ENCODE data around the gene ATL2.
"Not testable (repeated sequence)": the region's sequence is repeated elsewhere in the genome, so short reads cannot be mapped to it uniquely, and the experiment has no call there.

ATL2 gene

DNA sequence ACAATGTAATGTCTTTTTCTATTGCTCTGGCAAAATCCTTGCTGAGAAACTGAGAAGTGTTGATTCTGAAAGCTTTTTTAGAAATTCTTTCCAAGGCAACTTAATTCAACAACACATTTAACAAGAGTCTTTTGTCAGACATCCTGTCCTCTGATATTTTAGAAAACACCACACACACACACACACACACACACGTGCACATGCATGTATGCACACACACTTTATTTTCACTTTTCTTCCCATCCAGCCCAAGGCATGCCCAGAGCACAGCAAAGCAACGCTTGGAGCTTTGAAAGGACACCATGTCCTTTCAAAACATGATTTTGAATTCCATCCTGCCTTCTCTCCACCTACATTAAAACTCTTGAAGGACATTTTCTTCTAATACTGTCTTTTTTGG lies 116.1 kb downstream of the ATL2 start:
- no peak overlapping the region for H3K4me3 ChIP-seq (ENCODE audit: low read length)
- no peak for DNase-seq (ENCODE audit: low read depth)
- TF ChIP-seq, protein P1, sequence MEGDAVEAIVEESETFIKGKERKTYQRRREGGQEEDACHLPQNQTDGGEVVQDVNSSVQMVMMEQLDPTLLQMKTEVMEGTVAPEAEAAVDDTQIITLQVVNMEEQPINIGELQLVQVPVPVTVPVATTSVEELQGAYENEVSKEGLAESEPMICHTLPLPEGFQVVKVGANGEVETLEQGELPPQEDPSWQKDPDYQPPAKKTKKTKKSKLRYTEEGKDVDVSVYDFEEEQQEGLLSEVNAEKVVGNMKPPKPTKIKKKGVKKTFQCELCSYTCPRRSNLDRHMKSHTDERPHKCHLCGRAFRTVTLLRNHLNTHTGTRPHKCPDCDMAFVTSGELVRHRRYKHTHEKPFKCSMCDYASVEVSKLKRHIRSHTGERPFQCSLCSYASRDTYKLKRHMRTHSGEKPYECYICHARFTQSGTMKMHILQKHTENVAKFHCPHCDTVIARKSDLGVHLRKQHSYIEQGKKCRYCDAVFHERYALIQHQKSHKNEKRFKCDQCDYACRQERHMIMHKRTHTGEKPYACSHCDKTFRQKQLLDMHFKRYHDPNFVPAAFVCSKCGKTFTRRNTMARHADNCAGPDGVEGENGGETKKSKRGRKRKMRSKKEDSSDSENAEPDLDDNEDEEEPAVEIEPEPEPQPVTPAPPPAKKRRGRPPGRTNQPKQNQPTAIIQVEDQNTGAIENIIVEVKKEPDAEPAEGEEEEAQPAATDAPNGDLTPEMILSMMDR (IDR thresholded peaks at IDR 0.05; ENCODE audit: insufficient read depth, low read depth, low read length, missing control alignments), result no peak

DNA sequence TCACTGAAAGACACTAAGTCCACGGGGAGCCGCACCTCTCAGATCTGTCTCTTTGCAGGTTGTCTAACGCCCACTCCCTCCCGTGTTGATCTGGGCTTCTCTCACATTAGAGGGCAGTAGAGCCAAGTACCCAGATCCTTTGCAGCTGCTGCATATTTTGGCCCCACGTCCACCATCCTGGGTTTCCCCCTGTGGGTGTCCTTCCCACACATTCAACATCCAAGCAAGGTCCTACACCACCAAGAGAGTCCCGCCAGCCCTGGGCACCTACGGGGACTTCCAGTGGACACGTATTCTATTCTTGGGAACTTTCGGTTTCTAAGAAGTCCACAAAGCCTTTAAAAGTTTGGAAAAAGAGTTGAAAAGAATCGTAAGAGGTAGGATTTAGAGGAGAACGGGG lies 116.6 kb downstream of the ATL2 start:
- TF ChIP-seq, protein P1 (IDR thresholded peaks at IDR 0.05; ENCODE audit: insufficient read depth, low read depth, low read length, missing control alignments), result no peak
- DNase-seq (ENCODE audit: low read depth), result no peak
- no peak overlapping the region for H3K4me3 ChIP-seq (ENCODE audit: low read length)

DNA sequence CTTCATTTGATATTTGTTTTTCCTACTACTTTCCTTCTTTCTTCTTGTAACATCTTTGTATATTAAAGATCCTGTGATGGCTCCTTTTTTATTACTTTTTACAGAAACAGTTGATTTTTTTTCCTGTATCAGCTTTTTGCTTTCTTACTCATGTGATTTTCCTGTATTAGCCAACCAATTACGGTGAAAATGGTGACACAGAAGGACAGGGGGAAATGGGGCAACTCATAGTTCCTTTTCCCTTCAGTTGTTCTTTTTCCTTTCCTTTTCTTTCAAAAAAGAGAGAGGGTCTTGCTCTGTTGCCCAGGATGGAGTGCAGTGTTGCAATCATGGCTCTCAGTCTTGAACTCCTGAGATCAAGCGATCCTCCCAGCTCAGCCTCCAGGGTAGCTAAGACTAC lies 117.8 kb downstream of the ATL2 start:
- no peak for DNase-seq (ENCODE audit: low read depth)
- no peak overlapping the region for H3K4me3 ChIP-seq (ENCODE audit: low read length)
- TF ChIP-seq, protein P1 (IDR thresholded peaks at IDR 0.05; ENCODE audit: insufficient read depth, low read depth, low read length, missing control alignments), result no peak

DNA sequence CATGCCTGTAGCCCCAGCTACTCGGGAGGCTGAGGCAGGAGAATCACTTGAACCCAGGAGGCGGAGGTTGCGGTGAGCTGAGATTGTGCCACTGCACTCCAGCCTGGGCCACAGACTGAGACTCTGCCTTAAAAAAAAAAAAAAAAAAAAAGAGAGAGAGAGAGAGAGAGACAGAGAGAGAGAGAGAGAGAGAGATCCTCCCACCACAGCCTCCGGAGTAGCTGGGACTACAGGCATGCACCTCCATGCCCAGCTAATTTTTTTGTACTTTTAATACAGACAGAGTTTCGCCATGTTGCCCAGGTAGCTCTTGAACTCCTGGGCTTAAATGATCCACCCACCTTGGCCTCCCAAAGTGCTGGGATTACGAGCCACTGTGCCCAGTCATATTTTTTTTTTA lies 119.4 kb downstream of the ATL2 start:
- DNase-seq (ENCODE audit: low read depth); H3K4me3 ChIP-seq (ENCODE audit: low read length): not testable (repeated sequence)

DNA sequence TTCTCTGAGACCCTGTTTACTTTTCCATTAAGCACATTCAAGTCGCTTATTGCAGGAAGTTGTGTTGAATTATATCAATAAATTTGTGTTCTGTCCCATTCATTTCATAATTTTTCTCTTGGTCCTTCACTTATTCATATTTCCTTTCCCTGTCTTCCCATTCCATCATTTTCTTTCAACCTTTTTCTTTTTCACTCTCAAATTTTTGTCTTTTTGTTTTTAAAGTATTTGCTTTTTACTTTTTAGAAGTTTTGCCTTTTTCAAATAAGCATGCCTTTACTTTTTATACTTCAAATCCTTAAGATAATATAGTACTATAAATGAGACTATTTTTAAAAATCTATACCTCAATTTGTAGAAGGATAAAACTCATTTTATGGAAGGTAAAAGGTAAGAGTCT lies 120.5 kb downstream of the ATL2 start:
- DNase-seq (ENCODE audit: low read depth), result no peak
- TF ChIP-seq, protein P1 (IDR thresholded peaks at IDR 0.05; ENCODE audit: insufficient read depth, low read depth, low read length, missing control alignments), result no peak
- no peak overlapping the region for H3K4me3 ChIP-seq (ENCODE audit: low read length)

DNA sequence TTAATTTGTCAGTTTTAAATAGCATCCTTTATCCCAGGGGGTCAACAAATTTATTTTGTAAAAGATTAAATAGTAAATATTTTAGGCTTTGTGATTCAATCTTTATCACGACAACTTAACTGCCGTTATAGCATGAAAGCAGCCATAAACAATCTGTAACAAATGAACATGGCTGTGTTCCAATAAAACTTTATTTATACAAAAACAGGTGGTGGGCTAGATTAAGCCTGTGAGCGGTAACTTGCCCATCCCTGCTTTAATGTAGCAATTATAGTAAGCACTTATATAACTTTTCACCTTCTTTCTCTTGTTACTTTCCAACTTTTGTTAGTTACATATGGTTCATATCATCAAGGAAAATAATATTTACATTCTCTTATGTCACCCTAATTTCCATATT lies 121.9 kb downstream of the ATL2 start:
- TF ChIP-seq, protein P1 (IDR thresholded peaks at IDR 0.05; ENCODE audit: insufficient read depth, low read depth, low read length, missing control alignments), result no peak
- no peak for DNase-seq (ENCODE audit: low read depth)
- H3K4me3 ChIP-seq (ENCODE audit: low read length), result no peak overlapping the region

DNA sequence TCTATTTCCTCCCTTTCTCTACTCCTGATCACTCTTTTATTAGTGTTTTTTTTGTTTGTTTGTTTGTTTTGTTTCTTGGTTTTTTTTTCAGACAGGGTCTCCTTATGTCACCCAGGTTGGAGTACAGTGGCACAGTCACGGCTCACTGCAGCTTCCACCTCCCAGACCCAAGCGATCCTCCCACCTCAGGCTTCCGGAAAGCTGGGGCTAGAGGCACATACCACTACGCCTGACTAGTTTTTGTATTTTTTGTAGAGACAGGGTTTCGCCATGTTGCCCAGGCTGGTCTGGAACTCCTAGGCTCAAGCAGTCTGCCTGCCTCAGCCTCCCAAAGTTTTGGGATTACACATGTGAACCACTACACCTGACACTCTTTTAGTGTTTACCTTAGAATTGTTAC lies 122.3 kb downstream of the ATL2 start:
- DNase-seq (ENCODE audit: low read depth), result no peak
- TF ChIP-seq, protein P1 (IDR thresholded peaks at IDR 0.05; ENCODE audit: insufficient read depth, low read depth, low read length, missing control alignments), result no peak

DNA sequence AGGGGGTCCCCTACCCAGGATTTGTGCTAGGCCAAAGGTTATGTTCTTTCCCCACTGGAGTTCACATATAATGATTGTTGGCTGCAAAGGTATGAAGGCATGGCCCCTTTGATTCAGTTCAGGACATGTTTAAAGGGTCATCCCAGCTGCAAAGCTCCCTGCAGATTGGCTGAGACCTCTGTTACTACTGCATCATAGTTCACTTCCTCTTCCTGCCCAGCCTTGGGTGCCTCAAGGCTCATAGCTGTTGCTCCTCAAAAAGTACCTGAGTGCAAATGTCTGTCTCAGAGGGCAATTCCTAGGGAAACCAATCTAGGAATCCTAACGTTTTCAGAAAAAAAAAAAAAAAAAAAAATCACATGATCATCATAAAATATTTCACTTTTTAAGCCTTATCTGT lies 125.1 kb downstream of the ATL2 start:
- no peak for DNase-seq (ENCODE audit: low read depth)
- no peak overlapping the region for H3K4me3 ChIP-seq (ENCODE audit: low read length)
- TF ChIP-seq, protein P1 (IDR thresholded peaks at IDR 0.05; ENCODE audit: insufficient read depth, low read depth, low read length, missing control alignments), result no peak

More for the DNA sequence above, 122.3 kb downstream of the ATL2 start:
- H3K4me3 ChIP-seq (ENCODE audit: low read length), result no peak overlapping the region
